Measurements from ENCODE around the gene NANOG. TPM values are rescaled to one million over a fixed set of nuclear protein-coding genes. Genes with fewer than 3 reads are reported as not detected.
A peak's percentile ranks its signal among the peaks of the same experiment; 100 is the strongest.
"Not testable (repeated sequence)": the region's sequence is repeated elsewhere in the genome, so short reads cannot be mapped to it uniquely, and the experiment has no call there.

Gene NANOG
- total RNA-seq, 2 experiments from 2014 or later = not detected

GRCh38 chr12:7834701-7835100 lies 45.5 kb downstream of the NANOG start:
- Mint-ChIP-seq H3K9me3 (no peaks in the 10 kb centered on the region), H3K27me3 (peaks cover 2% of the 10 kb centered on the region), H3K4me3 (no peak overlapping the region), H3K27ac (no peak overlapping the region), H3K36me3 (ENCODE audit: low read depth) (no peaks in the 10 kb centered on the region), H3K4me1 (ENCODE audit: low read depth) (peaks cover 2% of the 10 kb centered on the region)
- POLR2A ChIA-PET = no interaction called here
- CTCF ChIA-PET = interaction anchor here (1.3 to 1.9 kb wide), 2 partner anchors 17 to 275 kb away, joined by 5 read pairs; no protein-coding TSS in a partner anchor
- no peak for TF ChIP-seq CTCF (IDR thresholded peaks at IDR 0.05)
- no peak for DNase-seq
- intact Hi-C loops (cut with micrococcal nuclease) = no loop called here
- ATAC-seq = no peak

- TF ChIP-seq CTCF (IDR thresholded peaks at IDR 0.05) = no peak
- intact Hi-C loops (cut with micrococcal nuclease) = no loop called here
- Mint-ChIP-seq H3K27ac (no peak overlapping the region), H3K36me3 (ENCODE audit: low read depth) (no peaks in the 10 kb centered on the region), H3K9me3 (no peaks in the 10 kb centered on the region), H3K4me3 (no peak overlapping the region), H3K4me1 (ENCODE audit: low read depth) (peaks cover 2% of the 10 kb centered on the region), H3K27me3 (peaks cover 2% of the 10 kb centered on the region)
- ChIA-PET POLR2A (no interaction called here), CTCF (interaction anchor here (1.3 kb wide), 1 partner anchor 17 kb away, joined by 5 read pairs; no protein-coding TSS in a partner anchor)
- DNase-seq = no peak
- ATAC-seq = no peak
Observed at GRCh38 chr12:7835116-7835515, 45.9 kb downstream of the NANOG start.

- ATAC-seq = no peak
- Mint-ChIP-seq H3K4me1 (ENCODE audit: low read depth) (peaks cover 2% of the 10 kb centered on the region), H3K27me3 (peaks cover 2% of the 10 kb centered on the region), H3K36me3 (ENCODE audit: low read depth) (no peaks in the 10 kb centered on the region), H3K4me3 (no peak overlapping the region), H3K9me3 (no peaks in the 10 kb centered on the region), H3K27ac (no peak overlapping the region)
- ChIA-PET POLR2A (no interaction called here), CTCF (no interaction called here)
- no peak for DNase-seq
- no peak for TF ChIP-seq CTCF (IDR thresholded peaks at IDR 0.05)
- intact Hi-C loops (cut with micrococcal nuclease) = no loop called here
Observed at GRCh38 chr12:7835766-7836165, 46.6 kb downstream of the NANOG start.

GRCh38 chr12:7837366-7837765 lies 48.2 kb downstream of the NANOG start:
- no peak for ATAC-seq
- intact Hi-C loops (cut with micrococcal nuclease) = no loop called here
- DNase-seq = no peak
- ChIA-PET CTCF (no interaction called here), POLR2A (interaction anchor here (0.6 kb wide), 1 partner anchor 157 kb away, joined by 4 read pairs; no protein-coding TSS in a partner anchor)
- Mint-ChIP-seq H3K27ac (no peak overlapping the region), H3K4me3 (no peak overlapping the region), H3K27me3 (peaks cover 5% of the 10 kb centered on the region), H3K4me1 (ENCODE audit: low read depth) (peaks cover under 1% of the 10 kb centered on the region), H3K36me3 (ENCODE audit: low read depth) (no peaks in the 10 kb centered on the region), H3K9me3 (no peaks in the 10 kb centered on the region)
- TF ChIP-seq CTCF (IDR thresholded peaks at IDR 0.05) = no peak

- H3K27ac Mint-ChIP-seq; H3K4me1 Mint-ChIP-seq (ENCODE audit: low read depth); H3K27me3 Mint-ChIP-seq; intact Hi-C loops (cut with micrococcal nuclease); H3K9me3 Mint-ChIP-seq; H3K4me3 Mint-ChIP-seq; CTCF ChIA-PET; POLR2A ChIA-PET; ATAC-seq; H3K36me3 Mint-ChIP-seq (ENCODE audit: low read depth); DNase-seq: not testable (repeated sequence)
Observed at GRCh38 chr12:7839226-7839625, 50.0 kb downstream of the NANOG start.

GRCh38 chr12:7839848-7840247 lies 50.6 kb downstream of the NANOG start:
- H3K4me3 Mint-ChIP-seq; DNase-seq; POLR2A ChIA-PET; ATAC-seq; H3K36me3 Mint-ChIP-seq (ENCODE audit: low read depth); intact Hi-C loops (cut with micrococcal nuclease); H3K27ac Mint-ChIP-seq; H3K4me1 Mint-ChIP-seq (ENCODE audit: low read depth); CTCF ChIA-PET; H3K27me3 Mint-ChIP-seq; H3K9me3 Mint-ChIP-seq: not testable (repeated sequence)

- POLR2A ChIA-PET = interaction anchor here (0.7 kb wide), 1 partner anchor 529 kb away, joined by 3 read pairs; no protein-coding TSS in a partner anchor
- H3K4me3 Mint-ChIP-seq; H3K9me3 Mint-ChIP-seq; H3K27me3 Mint-ChIP-seq; intact Hi-C loops (cut with micrococcal nuclease); H3K36me3 Mint-ChIP-seq (ENCODE audit: low read depth); H3K27ac Mint-ChIP-seq; CTCF ChIA-PET; H3K4me1 Mint-ChIP-seq (ENCODE audit: low read depth): not testable (repeated sequence)
- ATAC-seq = peak; percentile 38
- peak; percentile 14 for DNase-seq
Observed at GRCh38 chr12:7842444-7842843, 53.2 kb downstream of the NANOG start.

GRCh38 chr12:7843149-7843548 lies 53.9 kb downstream of the NANOG start:
- H3K27me3 Mint-ChIP-seq; DNase-seq; H3K36me3 Mint-ChIP-seq (ENCODE audit: low read depth); H3K4me1 Mint-ChIP-seq (ENCODE audit: low read depth); H3K9me3 Mint-ChIP-seq; CTCF ChIA-PET; intact Hi-C loops (cut with micrococcal nuclease); POLR2A ChIA-PET: not testable (repeated sequence)
- peak; percentile 37 for ATAC-seq
- Mint-ChIP-seq H3K27ac (peak overlapping the region; percentile 72), H3K4me3 (peak overlapping the region; percentile 45)

- H3K4me3 Mint-ChIP-seq = peak overlapping the region; percentile 39
- CTCF ChIA-PET; POLR2A ChIA-PET; intact Hi-C loops (cut with micrococcal nuclease); H3K4me1 Mint-ChIP-seq (ENCODE audit: low read depth); H3K27me3 Mint-ChIP-seq; H3K36me3 Mint-ChIP-seq (ENCODE audit: low read depth); H3K9me3 Mint-ChIP-seq: not testable (repeated sequence)
- ATAC-seq (peak; percentile 97), DNase-seq (peak; percentile 11)
- peak overlapping the region; percentile 68 for H3K27ac Mint-ChIP-seq
Observed at GRCh38 chr12:7843583-7843982, 54.4 kb downstream of the NANOG start.
